Spleen (tissue), 7 donors: Measurements from ENCODE around the gene MYOM3.

ENCODE experiments used
- POLR2A ChIP-seq, 3 donors: fragments of 450-650 bp; IDR thresholded peaks; one replicate each; pipeline ENCODE4 v1.5.1; 2017; ENCODE audit warnings: antibody characterized with exemption in 3 of 3, mild to moderate bottlenecking in 1 of 3
- TF ChIP-seq, protein P1 (sequence below), 11 experiments: fragments of 200-600 bp in 7 of 11; fragments of 450-650 bp in 4 of 11; sonication (generic) in 4 of 11; IDR thresholded peaks in 8 of 11; conservative IDR thresholded peaks in 3 of 11; 1 replicate in 7 of 11; 2 replicates in 4 of 11; pipeline versions ENCODE4 v1.4.0 to v1.8.0; 2016 to 2021; ENCODE audit warnings: antibody characterized with exemption in 11 of 11, inconsistent platforms in 4 of 11, mild to moderate bottlenecking in 1 of 11
- donor health status: DM: no; HTN: no; CAD: no; lungs with moderate emphysema.
- donor health status: DM: no; HTN: no; CAD: no.
- donor health status: DM: no; HTN: no; CAD: no.

- TF ChIP-seq, protein P1, sequence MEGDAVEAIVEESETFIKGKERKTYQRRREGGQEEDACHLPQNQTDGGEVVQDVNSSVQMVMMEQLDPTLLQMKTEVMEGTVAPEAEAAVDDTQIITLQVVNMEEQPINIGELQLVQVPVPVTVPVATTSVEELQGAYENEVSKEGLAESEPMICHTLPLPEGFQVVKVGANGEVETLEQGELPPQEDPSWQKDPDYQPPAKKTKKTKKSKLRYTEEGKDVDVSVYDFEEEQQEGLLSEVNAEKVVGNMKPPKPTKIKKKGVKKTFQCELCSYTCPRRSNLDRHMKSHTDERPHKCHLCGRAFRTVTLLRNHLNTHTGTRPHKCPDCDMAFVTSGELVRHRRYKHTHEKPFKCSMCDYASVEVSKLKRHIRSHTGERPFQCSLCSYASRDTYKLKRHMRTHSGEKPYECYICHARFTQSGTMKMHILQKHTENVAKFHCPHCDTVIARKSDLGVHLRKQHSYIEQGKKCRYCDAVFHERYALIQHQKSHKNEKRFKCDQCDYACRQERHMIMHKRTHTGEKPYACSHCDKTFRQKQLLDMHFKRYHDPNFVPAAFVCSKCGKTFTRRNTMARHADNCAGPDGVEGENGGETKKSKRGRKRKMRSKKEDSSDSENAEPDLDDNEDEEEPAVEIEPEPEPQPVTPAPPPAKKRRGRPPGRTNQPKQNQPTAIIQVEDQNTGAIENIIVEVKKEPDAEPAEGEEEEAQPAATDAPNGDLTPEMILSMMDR (IDR thresholded peaks at IDR 0.05 in 8 of 11, conservative IDR thresholded peaks at IDR 0.05 in 3 of 11): no peak
- no peak for TF ChIP-seq POLR2A (IDR thresholded peaks at IDR 0.05)
Measured at GRCh38 chr1:24045771-24046170, 66.2 kb downstream of the MYOM3 start.
